GM23338 (cell line): ENCODE measurements around the gene PROKR1. TPM values are rescaled to one million over a fixed set of nuclear protein-coding genes. Genes with fewer than 3 reads are reported as not detected.

Experiments used
- EZH2 ChIP-seq: fragments of 200-600 bp; sonication (generic); IDR thresholded peaks from one replicate; pipeline ENCODE4 v1.8.0; 2017; ENCODE audit warnings: antibody characterized with exemption, mild to moderate bottlenecking, low read depth; ENCODE audit not compliant: unreplicated experiment
- NANOG ChIP-seq: IDR thresholded peaks from 2 replicates; pipeline ENCODE4 v1.6.1; 2016; ENCODE audit warnings: antibody characterized with exemption, borderline replicate concordance
- POLR2AphosphoS5 ChIP-seq: IDR thresholded peaks from 2 replicates; pipeline ENCODE4 v1.6.1; 2016; ENCODE audit warnings: antibody characterized with exemption, low read depth
- REST ChIP-seq: IDR thresholded peaks from one replicate; pipeline ENCODE4 v1.6.1; 2018; ENCODE audit warnings: antibody characterized with exemption; ENCODE audit not compliant: unreplicated experiment
- STAT1 ChIP-seq: IDR thresholded peaks from one replicate; pipeline ENCODE4 v1.6.1; 2016; ENCODE audit warnings: antibody characterized with exemption; ENCODE audit not compliant: unreplicated experiment
- ZNF114 ChIP-seq: fragments of 250-450 bp; sonication (Bioruptor Pico); IDR thresholded peaks from 2 replicates; pipeline ENCODE4 v1.5.0; 2020; ENCODE audit warnings: mild to moderate bottlenecking, moderate library complexity
- ZNF331 ChIP-seq: fragments of 250-450 bp; sonication (Bioruptor Pico); IDR thresholded peaks from 2 replicates; pipeline ENCODE4 v1.5.0; 2020; ENCODE audit warnings: low read depth, mild to moderate bottlenecking, moderate library complexity
- ZNF462 ChIP-seq: fragments of 250-450 bp; sonication (Bioruptor Pico); IDR thresholded peaks from 2 replicates; pipeline ENCODE4 v1.5.0; 2020; ENCODE audit warnings: mild to moderate bottlenecking, moderate library complexity
- polyA plus RNA-seq: library from polyadenylated mRNA; unstranded; fragments of >200 nt; fragmentation: Nextera tagmentation; extraction: Ambion mirVana; gene quantifications from 2 replicates; pipeline ENCODE4 v1.2.1, GENCODE V29; 2016
- total RNA-seq: library from RNA; depleted of rRNA; stranded (reverse); fragments of >200 nt; shearing (Covaris generic); gene quantifications from 2 replicates; pipeline ENCODE4 v1.2.3, GENCODE V29; 2014

Gene PROKR1
- total and polyA plus RNA-seq, 2 experiments from 2014 or later: 0.61 to 5.3 TPM

- TF ChIP-seq ZNF462 (CRISPR knock-in tag): peak; percentile 44; the same call in 1 of the 2 replicates
- TF ChIP-seq NANOG: peak; percentile 57; the same call in 1 of the 2 replicates
- no peak for TF ChIP-seq ZNF331
- no peak for TF ChIP-seq POLR2AphosphoS5
- no peak for TF ChIP-seq EZH2
- no peak for TF ChIP-seq STAT1
- TF ChIP-seq REST: no peak
- no peak for TF ChIP-seq ZNF114 (CRISPR knock-in tag)
Observed at GRCh38 chr2:68696554-68696953, 53.2 kb downstream of the PROKR1 start (continued).
